SU-DHL-6 (cell line): ENCODE data around the gene LRRC8E.
"Not testable (repeated sequence)": the region's sequence is repeated elsewhere in the genome, so short reads cannot be mapped to it uniquely, and the experiment has no call there.

ENCODE experiments used
- H2AFZ ChIP-seq: fragments of 200-600 bp; sonication (generic); 2 replicates; pipeline ENCODE4 v1.6.1; 2014; ENCODE audit warnings: low read depth, mild to moderate bottlenecking, moderate library complexity, mixed read lengths, antibody characterized with exemption, low read length; ENCODE audit not compliant: severe bottlenecking
- H3F3A ChIP-seq: fragments of 200-600 bp; shearing (Covaris generic); 2 replicates; pipeline ENCODE4 v1.6.0; 2016; ENCODE audit warnings: antibody characterized with exemption, mild to moderate bottlenecking; ENCODE audit not compliant: insufficient read depth
- H3K27ac ChIP-seq: fragments of 200-600 bp; sonication (generic); 2 replicates; pipeline ENCODE4 v1.5.1; 2016; ENCODE audit warnings: low read depth, mild to moderate bottlenecking, low read length, moderate library complexity, mixed read lengths
- H3K27me3 ChIP-seq: fragments of 200-600 bp; sonication (generic), shearing (Covaris generic); 2 replicates; pipeline ENCODE4 v1.6.0; 2014; ENCODE audit warnings: mild to moderate bottlenecking, low read length
- H3K36me3 ChIP-seq: fragments of 200-600 bp; sonication (generic); 2 replicates; pipeline ENCODE4 v1.6.1; 2014; ENCODE audit warnings: mild to moderate bottlenecking, low read length, mixed read lengths
- H3K4me2 ChIP-seq: fragments of 300-600, 200-600 bp; shearing (Covaris generic), sonication (generic); 2 replicates; pipeline ENCODE4 v1.6.0; 2014; ENCODE audit warnings: low read length, low read depth, mild to moderate bottlenecking; ENCODE audit not compliant: poor library complexity, severe bottlenecking
- H3K4me3 ChIP-seq: fragments of 200-600 bp; sonication (generic); 2 replicates; pipeline ENCODE4 v1.5.1; 2014; ENCODE audit warnings: antibody characterized with exemption, low read length, mild to moderate bottlenecking, mixed read lengths; ENCODE audit not compliant: insufficient read depth, poor library complexity, severe bottlenecking
- H3K79me2 ChIP-seq: fragments of 200-600 bp; sonication (generic); 2 replicates; pipeline ENCODE4 v1.6.1; 2014; ENCODE audit warnings: mild to moderate bottlenecking, low read length, moderate library complexity; ENCODE audit not compliant: insufficient read depth
- H3K9ac ChIP-seq: fragments of 200-600 bp; sonication (generic); 2 replicates; pipeline ENCODE4 v1.7.0; 2014; ENCODE audit warnings: mild to moderate bottlenecking, low read length
- H3K9me2 ChIP-seq: fragments of 200-600 bp; sonication (generic); replicated peaks from 2 replicates; pipeline ENCODE4 v1.6.1; 2014; ENCODE audit warnings: low read length; ENCODE audit not compliant: insufficient read depth
- H3K9me3 ChIP-seq: fragments of 200-600 bp; sonication (generic); 2 replicates; pipeline ENCODE4 v1.6.1; 2014; ENCODE audit warnings: low read length, mixed read lengths; ENCODE audit not compliant: insufficient read depth
- H4K20me1 ChIP-seq: fragments of 200-600 bp; sonication (generic); 2 replicates; pipeline ENCODE4 v1.6.1; 2014; ENCODE audit warnings: low read depth, mild to moderate bottlenecking, antibody characterized with exemption, low read length, moderate library complexity, mixed read lengths
- EZH2phosphoT487 ChIP-seq: fragments of 200-600 bp; sonication (generic), shearing (Covaris generic); conservative IDR thresholded peaks from 2 replicates; pipeline ENCODE4 v1.6.1; 2018; ENCODE audit warnings: mild to moderate bottlenecking, antibody characterized with exemption, low read length, moderate library complexity, mixed read lengths
- TF ChIP-seq, protein P1 (sequence below): fragments of 200-600 bp; sonication (generic); IDR thresholded peaks from one replicate; pipeline ENCODE4 v1.5.1; 2017; ENCODE audit warnings: antibody characterized with exemption, mild to moderate bottlenecking, low read length, moderate library complexity; ENCODE audit not compliant: insufficient read depth, poor library complexity, severe bottlenecking

The LRRC8E gene

DNA sequence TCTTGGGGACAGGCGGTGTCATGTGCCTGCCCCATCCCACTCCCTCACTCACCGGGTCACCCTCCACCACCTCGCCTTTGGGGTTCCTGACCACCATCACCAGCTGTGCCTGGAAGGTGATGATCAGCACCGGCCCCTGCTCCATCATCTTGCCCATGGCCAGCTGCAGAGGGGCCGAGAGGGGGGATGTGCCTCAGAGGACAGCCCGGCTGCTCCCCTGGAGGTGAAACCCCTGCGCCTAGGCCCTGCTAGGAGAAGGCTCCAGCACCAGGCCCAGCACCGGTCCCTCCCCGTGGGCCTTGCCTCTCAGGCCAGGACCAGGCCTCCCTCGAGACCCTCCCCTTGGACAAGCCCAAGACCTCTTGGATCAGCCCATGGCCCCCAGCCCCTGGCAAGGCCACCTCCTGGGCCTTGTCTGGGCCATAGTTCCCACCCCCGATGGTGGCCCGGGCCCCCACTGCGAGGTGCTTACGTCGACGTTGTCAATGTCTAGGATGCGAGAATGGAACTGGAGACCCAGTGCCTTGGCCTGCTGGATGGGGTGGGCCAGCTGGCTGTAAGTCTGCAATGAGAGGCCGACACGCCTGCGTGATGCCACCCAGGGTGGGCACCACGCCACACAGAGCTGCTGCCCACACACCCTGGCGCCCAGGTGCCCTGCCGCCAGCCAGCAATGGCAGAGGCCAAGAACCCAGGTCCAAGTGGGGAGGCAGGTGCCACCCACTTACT, 39.5 kb downstream of the LRRC8E start:
- TF ChIP-seq, protein P1, sequence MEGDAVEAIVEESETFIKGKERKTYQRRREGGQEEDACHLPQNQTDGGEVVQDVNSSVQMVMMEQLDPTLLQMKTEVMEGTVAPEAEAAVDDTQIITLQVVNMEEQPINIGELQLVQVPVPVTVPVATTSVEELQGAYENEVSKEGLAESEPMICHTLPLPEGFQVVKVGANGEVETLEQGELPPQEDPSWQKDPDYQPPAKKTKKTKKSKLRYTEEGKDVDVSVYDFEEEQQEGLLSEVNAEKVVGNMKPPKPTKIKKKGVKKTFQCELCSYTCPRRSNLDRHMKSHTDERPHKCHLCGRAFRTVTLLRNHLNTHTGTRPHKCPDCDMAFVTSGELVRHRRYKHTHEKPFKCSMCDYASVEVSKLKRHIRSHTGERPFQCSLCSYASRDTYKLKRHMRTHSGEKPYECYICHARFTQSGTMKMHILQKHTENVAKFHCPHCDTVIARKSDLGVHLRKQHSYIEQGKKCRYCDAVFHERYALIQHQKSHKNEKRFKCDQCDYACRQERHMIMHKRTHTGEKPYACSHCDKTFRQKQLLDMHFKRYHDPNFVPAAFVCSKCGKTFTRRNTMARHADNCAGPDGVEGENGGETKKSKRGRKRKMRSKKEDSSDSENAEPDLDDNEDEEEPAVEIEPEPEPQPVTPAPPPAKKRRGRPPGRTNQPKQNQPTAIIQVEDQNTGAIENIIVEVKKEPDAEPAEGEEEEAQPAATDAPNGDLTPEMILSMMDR = no peak
- no peak for TF ChIP-seq EZH2phosphoT487
- H3K36me3 ChIP-seq = no peaks in the 10 kb centered on the region
- H3K4me2 ChIP-seq = no peak overlapping the region

GRCh38 chr19:7928334-7928706, 40.0 kb downstream of the LRRC8E start:
- Histone ChIP-seq H3K9ac (no peak overlapping the region), H3K27me3 (no peaks in the 10 kb centered on the region), H3K4me2 (no peak overlapping the region), H3K9me3 (no peaks in the 10 kb centered on the region), H4K20me1 (no peaks in the 10 kb centered on the region), H3K27ac (no peak overlapping the region), H3K4me3 (no peak overlapping the region), H2AFZ (no peak overlapping the region), H3F3A (peaks cover 5% of the 10 kb centered on the region; the same call in 1 of the 2 replicates), H3K9me2 (no peaks in the 10 kb centered on the region), H3K36me3 (no peaks in the 10 kb centered on the region), H3K79me2 (no peaks in the 10 kb centered on the region)
- no peak for TF ChIP-seq EZH2phosphoT487
- TF ChIP-seq, protein P1 = no peak

More for the DNA sequence above, 39.5 kb downstream of the LRRC8E start:
- Histone ChIP-seq H3K27me3 (no peaks in the 10 kb centered on the region), H3K79me2 (no peaks in the 10 kb centered on the region), H3K27ac (no peak overlapping the region), H3F3A (peaks cover 5% of the 10 kb centered on the region; the same call in 1 of the 2 replicates), H2AFZ (no peak overlapping the region), H3K9me3 (no peaks in the 10 kb centered on the region), H3K4me3 (no peak overlapping the region), H4K20me1 (no peaks in the 10 kb centered on the region), H3K9ac (no peak overlapping the region), H3K9me2 (no peaks in the 10 kb centered on the region)

GRCh38 chr19:7928741-7929701, 40.7 kb downstream of the LRRC8E start:
- no peaks in the 10 kb centered on the region for H4K20me1 ChIP-seq
- H3K9ac ChIP-seq = no peak overlapping the region
- TF ChIP-seq, protein P1 = peak; percentile 28
- no peak for TF ChIP-seq EZH2phosphoT487
- no peaks in the 10 kb centered on the region for H3K79me2 ChIP-seq
- no peaks in the 10 kb centered on the region for H3K27me3 ChIP-seq
- no peak overlapping the region for H2AFZ ChIP-seq
- H3K4me3 ChIP-seq = no peak overlapping the region
- H3K4me2 ChIP-seq = no peak overlapping the region
- no peaks in the 10 kb centered on the region for H3K36me3 ChIP-seq
- H3K27ac ChIP-seq = no peak overlapping the region
- H3K9me2 ChIP-seq = no peaks in the 10 kb centered on the region
- H3F3A ChIP-seq = peaks cover 5% of the 10 kb centered on the region; the same call in 1 of the 2 replicates
- H3K9me3 ChIP-seq = no peaks in the 10 kb centered on the region

GRCh38 chr19:7930030-7930429, 41.7 kb downstream of the LRRC8E start:
- H3K27me3 ChIP-seq, H3K9me2 ChIP-seq, H3K27ac ChIP-seq, H3K4me2 ChIP-seq, H3K9me3 ChIP-seq, H3K36me3 ChIP-seq, H3K9ac ChIP-seq, H3K79me2 ChIP-seq, H2AFZ ChIP-seq, H3F3A ChIP-seq, H4K20me1 ChIP-seq, H3K4me3 ChIP-seq: not testable (repeated sequence)
